Vagina (tissue), 2 donors: ENCODE measurements around the gene CYSLTR2. TPM values are rescaled to one million over a fixed set of nuclear protein-coding genes. Genes with fewer than 3 reads are reported as not detected.

Experiments used
- DNase-seq, 2 donors: peaks; one replicate each; pipeline ENCODE4 v3.0.0-alpha.2; 2017; ENCODE audit errors: extremely low spot score in 2 of 2
- H3K27ac ChIP-seq: fragments of 200-600 bp; sonication (generic); one replicate; pipeline ENCODE4 v1.5.1; 2019
- H3K27me3 ChIP-seq: fragments of 200-600 bp; sonication (generic); one replicate; pipeline ENCODE4 v1.5.1; 2019
- H3K36me3 ChIP-seq, 2 donors: fragments of 200-600 bp; sonication (generic); one replicate each; pipeline ENCODE4 v1.5.1; 2017 to 2019
- H3K4me1 ChIP-seq: fragments of 200-600 bp; sonication (generic); one replicate; pipeline ENCODE4 v1.5.1; 2019
- H3K4me3 ChIP-seq, 2 donors: fragments of 200-600 bp; sonication (generic); 1 replicate in 1 of 2; 2 replicates in 1 of 2; pipeline ENCODE4 v1.5.1; 2016 to 2019
- H3K9me3 ChIP-seq: fragments of 200-600 bp; sonication (generic); one replicate; pipeline ENCODE4 v1.5.1; 2019
- POLR2A ChIP-seq, 2 donors: fragments of 450-650 bp; IDR thresholded peaks; one replicate each; pipeline ENCODE4 v1.6.1; 2017; ENCODE audit warnings: antibody characterized with exemption in 2 of 2, mild to moderate bottlenecking in 2 of 2, moderate library complexity in 2 of 2
- POLR2AphosphoS5 ChIP-seq, 2 donors: sonication (generic); formaldehyde crosslinking; IDR thresholded peaks; one replicate each; pipeline ENCODE4 v1.9.0; 2017; ENCODE audit warnings: antibody characterized with exemption in 2 of 2, mild to moderate bottlenecking in 2 of 2, low read depth in 1 of 2; ENCODE audit not compliant: insufficient read depth in 1 of 2
- intact Hi-C: fragments of 100-400 bp; cut with DNase I; formaldehyde crosslinking; loops from one replicate; pipeline ENCODE4 v1.15.1; 2023
- total RNA-seq: library from RNA; depleted of rRNA; stranded (reverse); fragments of >200 nt; gene quantifications from one replicate; pipeline ENCODE4 v1.2.3, GENCODE V29; 2016
- TF ChIP-seq, protein P1 (sequence below), 3 experiments: fragments of 450-650 bp in 2 of 3; fragments of 200-600 bp in 1 of 3; sonication (generic) in 1 of 3; IDR thresholded peaks; one replicate each; pipeline ENCODE4 v1.5.1; 2017 to 2019; ENCODE audit warnings: antibody characterized with exemption in 3 of 3, mild to moderate bottlenecking in 2 of 3, moderate library complexity in 2 of 3

CYSLTR2 gene
- total RNA-seq, 1 donor from 2014 or later = 0.49 TPM

GRCh38 chr13:48636550-48636949 lies 17.2 kb upstream of the CYSLTR2 start:
- no peak for DNase-seq
- Histone ChIP-seq H3K27me3 (no peaks in the 10 kb centered on the region), H3K4me3 (no peak overlapping the region), H3K4me1 (no peaks in the 10 kb centered on the region), H3K9me3 (no peaks in the 10 kb centered on the region), H3K36me3 (no peaks in the 10 kb centered on the region), H3K27ac (no peak overlapping the region)
- intact Hi-C loops = no loop called here
- TF ChIP-seq POLR2A (IDR thresholded peaks at IDR 0.05) (no peak), POLR2AphosphoS5 (IDR thresholded peaks at IDR 0.05; ENCODE audit: insufficient read depth in 1 of 2, low read depth in 1 of 2) (no peak)
- TF ChIP-seq, protein P1, sequence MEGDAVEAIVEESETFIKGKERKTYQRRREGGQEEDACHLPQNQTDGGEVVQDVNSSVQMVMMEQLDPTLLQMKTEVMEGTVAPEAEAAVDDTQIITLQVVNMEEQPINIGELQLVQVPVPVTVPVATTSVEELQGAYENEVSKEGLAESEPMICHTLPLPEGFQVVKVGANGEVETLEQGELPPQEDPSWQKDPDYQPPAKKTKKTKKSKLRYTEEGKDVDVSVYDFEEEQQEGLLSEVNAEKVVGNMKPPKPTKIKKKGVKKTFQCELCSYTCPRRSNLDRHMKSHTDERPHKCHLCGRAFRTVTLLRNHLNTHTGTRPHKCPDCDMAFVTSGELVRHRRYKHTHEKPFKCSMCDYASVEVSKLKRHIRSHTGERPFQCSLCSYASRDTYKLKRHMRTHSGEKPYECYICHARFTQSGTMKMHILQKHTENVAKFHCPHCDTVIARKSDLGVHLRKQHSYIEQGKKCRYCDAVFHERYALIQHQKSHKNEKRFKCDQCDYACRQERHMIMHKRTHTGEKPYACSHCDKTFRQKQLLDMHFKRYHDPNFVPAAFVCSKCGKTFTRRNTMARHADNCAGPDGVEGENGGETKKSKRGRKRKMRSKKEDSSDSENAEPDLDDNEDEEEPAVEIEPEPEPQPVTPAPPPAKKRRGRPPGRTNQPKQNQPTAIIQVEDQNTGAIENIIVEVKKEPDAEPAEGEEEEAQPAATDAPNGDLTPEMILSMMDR (IDR thresholded peaks at IDR 0.05) = no peak

- Histone ChIP-seq H3K36me3 (no peaks in the 10 kb centered on the region), H3K27me3 (no peaks in the 10 kb centered on the region), H3K27ac (no peak overlapping the region), H3K4me1 (no peaks in the 10 kb centered on the region), H3K9me3 (no peaks in the 10 kb centered on the region), H3K4me3 (no peak overlapping the region)
- intact Hi-C loops = no loop called here
- DNase-seq = no peak
- TF ChIP-seq POLR2A (IDR thresholded peaks at IDR 0.05) (no peak), POLR2AphosphoS5 (IDR thresholded peaks at IDR 0.05; ENCODE audit: insufficient read depth in 1 of 2, low read depth in 1 of 2) (no peak)
- TF ChIP-seq, protein P1 (IDR thresholded peaks at IDR 0.05) = no peak
Measured at GRCh38 chr13:48637601-48638000, 16.1 kb upstream of the CYSLTR2 start.

- H3K9me3 ChIP-seq = no peaks in the 10 kb centered on the region
Measured at GRCh38 chr13:48640767-48641166, 13.0 kb upstream of the CYSLTR2 start.

GRCh38 chr13:48641404-48641803 lies 12.3 kb upstream of the CYSLTR2 start:
- intact Hi-C loops = no loop called here
- no peaks in the 10 kb centered on the region for H3K27me3 ChIP-seq
- H3K4me3 ChIP-seq = no peak overlapping the region
- H3K4me1 ChIP-seq = no peaks in the 10 kb centered on the region
- H3K9me3 ChIP-seq = no peaks in the 10 kb centered on the region
- H3K27ac ChIP-seq = no peak overlapping the region
- DNase-seq = no peak
- TF ChIP-seq POLR2AphosphoS5 (IDR thresholded peaks at IDR 0.05; ENCODE audit: insufficient read depth in 1 of 2, low read depth in 1 of 2) = no peak
- no peaks in the 10 kb centered on the region for H3K36me3 ChIP-seq

More at GRCh38 chr13:48640767-48641166, 13.0 kb upstream of the CYSLTR2 start:
- intact Hi-C loops = no loop called here
- Histone ChIP-seq H3K27ac (no peak overlapping the region), H3K4me1 (no peaks in the 10 kb centered on the region), H3K4me3 (no peak overlapping the region), H3K36me3 (no peaks in the 10 kb centered on the region), H3K27me3 (no peaks in the 10 kb centered on the region)
- no peak for DNase-seq
- TF ChIP-seq POLR2A (IDR thresholded peaks at IDR 0.05) (no peak), POLR2AphosphoS5 (IDR thresholded peaks at IDR 0.05; ENCODE audit: insufficient read depth in 1 of 2, low read depth in 1 of 2) (no peak)
- TF ChIP-seq, protein P1 (IDR thresholded peaks at IDR 0.05) = no peak

GRCh38 chr13:48642061-48642460 lies 11.7 kb upstream of the CYSLTR2 start:
- H3K27ac ChIP-seq = no peak overlapping the region
- no peak for DNase-seq
- no peaks in the 10 kb centered on the region for H3K9me3 ChIP-seq
- no peaks in the 10 kb centered on the region for H3K36me3 ChIP-seq
- H3K27me3 ChIP-seq = no peaks in the 10 kb centered on the region
- H3K4me3 ChIP-seq = no peak overlapping the region
- no peak for TF ChIP-seq POLR2A (IDR thresholded peaks at IDR 0.05)
- no peak for TF ChIP-seq POLR2AphosphoS5 (IDR thresholded peaks at IDR 0.05; ENCODE audit: insufficient read depth in 1 of 2, low read depth in 1 of 2)
- TF ChIP-seq, protein P1 (IDR thresholded peaks at IDR 0.05) = no peak
- H3K4me1 ChIP-seq = no peaks in the 10 kb centered on the region
- intact Hi-C loops = no loop called here
